SU-DHL-6 (cell line): ENCODE data around the gene KIRREL2.

Experiments used
- CTCF ChIP-seq: fragments of 200-600 bp; sonication (generic); IDR thresholded peaks from one replicate; pipeline ENCODE4 v1.5.1; 2017; ENCODE audit warnings: antibody characterized with exemption, mild to moderate bottlenecking, low read length, moderate library complexity; ENCODE audit not compliant: insufficient read depth, poor library complexity, severe bottlenecking
- EZH2phosphoT487 ChIP-seq: fragments of 200-600 bp; sonication (generic), shearing (Covaris generic); conservative IDR thresholded peaks from 2 replicates; pipeline ENCODE4 v1.6.1; 2018; ENCODE audit warnings: mild to moderate bottlenecking, antibody characterized with exemption, low read length, moderate library complexity, mixed read lengths

GRCh38 chr19:35905178-35905727 is 48.5 kb downstream of the KIRREL2 start:
- TF ChIP-seq CTCF (no peak), EZH2phosphoT487 (no peak)
